Endodermal cell (in vitro differentiated cells): ENCODE measurements around the gene OVCA2. TPM values are rescaled to one million over a fixed set of nuclear protein-coding genes. Genes with fewer than 3 reads are reported as not detected.
A peak's percentile ranks its signal among the peaks of the same experiment; 100 is the strongest.

Experiments
- DNase-seq: peaks from one replicate; pipeline ENCODE4 v3.0.0-alpha.2; 2017
- H3K27ac ChIP-seq: 2 replicates; pipeline ENCODE4 v1.5.1; 2013; ENCODE audit warnings: mild to moderate bottlenecking, low read depth, low read length, moderate library complexity
- H3K27me3 ChIP-seq: 2 replicates; pipeline ENCODE4 v1.6.1; 2013; ENCODE audit warnings: mild to moderate bottlenecking, low read length, moderate library complexity; ENCODE audit not compliant: insufficient read depth, control insufficient read depth, poor library complexity, severe bottlenecking
- H3K36me3 ChIP-seq: 2 replicates; pipeline ENCODE4 v1.7.0; 2013; ENCODE audit warnings: mild to moderate bottlenecking, low read length, moderate library complexity; ENCODE audit not compliant: control insufficient read depth, insufficient read depth
- H3K4me1 ChIP-seq: one replicate; pipeline ENCODE4 v1.7.0; 2013; ENCODE audit warnings: low read length; ENCODE audit not compliant: control insufficient read depth, insufficient read depth
- H3K4me3 ChIP-seq: 2 replicates; pipeline ENCODE4 v1.5.1; 2013; ENCODE audit warnings: mild to moderate bottlenecking, low read length, moderate library complexity
- H3K9ac ChIP-seq: 2 replicates; pipeline ENCODE4 v1.6.1; 2013; ENCODE audit warnings: mild to moderate bottlenecking, low read length, moderate library complexity; ENCODE audit not compliant: poor library complexity, severe bottlenecking; ENCODE audit errors: extremely low read depth
- H3K9me3 ChIP-seq: 2 replicates; pipeline ENCODE4 v1.6.1; 2013; ENCODE audit warnings: mild to moderate bottlenecking, low read length, moderate library complexity; ENCODE audit not compliant: control insufficient read depth
- H3K27ac Mint-ChIP-seq: 2 replicates; pipeline ENCODE4 v1.8.0; 2020; ENCODE audit warnings: mixed read lengths
- H3K27me3 Mint-ChIP-seq: 2 replicates; pipeline ENCODE4 v1.8.0; 2021; ENCODE audit warnings: mild to moderate bottlenecking, mixed read lengths; ENCODE audit not compliant: insufficient read depth
- H3K36me3 Mint-ChIP-seq: 2 replicates; pipeline ENCODE4 v1.8.0; 2020; ENCODE audit warnings: low read depth, mixed read lengths
- H3K4me1 Mint-ChIP-seq: 2 replicates; pipeline ENCODE4 v1.8.0; 2020; ENCODE audit warnings: mixed read lengths
- H3K4me3 Mint-ChIP-seq: 2 replicates; pipeline ENCODE4 v1.8.0; 2020; ENCODE audit warnings: mild to moderate bottlenecking, moderate library complexity, mixed read lengths
- H3K9me3 Mint-ChIP-seq: 2 replicates; pipeline ENCODE4 v1.8.0; 2020; ENCODE audit warnings: mild to moderate bottlenecking, mixed read lengths
- whole genome bisulfite sequencing, 2 experiments: methylation state at CpG; one replicate each; pipeline versions ENCODE4 v1.1.5 to v1.1.7; 2013; ENCODE audit warnings: missing lambda C conversion rate in 2 of 2, mixed read lengths in 1 of 2; ENCODE audit not compliant: insufficient coverage in 1 of 2, insufficient read length in 1 of 2; 5-methylcytosine and 5-hydroxymethylcytosine counted together
- total RNA-seq, 2 donors: library from RNA; stranded (reverse); fragmentation: NEBNext Ultra II Directional in 1 of 2; extraction: Animal tissue kit (Norgen Biotek cat#: 25700) in 1 of 2; gene quantifications; 2 replicates in 1 of 2; 3 replicates in 1 of 2; pipeline ENCODE4 v1.2.1, GENCODE V29; 2021
- TF ChIP-seq, protein P1 (sequence below): fragments of 200-600 bp; sonication (generic); conservative IDR thresholded peaks from 2 replicates; pipeline ENCODE4 v1.5.0; 2021; ENCODE audit warnings: antibody characterized with exemption, mild to moderate bottlenecking

OVCA2 gene
- total RNA-seq, 2 donors from 2014 or later, result 19.8 to 27.5 TPM

DNA sequence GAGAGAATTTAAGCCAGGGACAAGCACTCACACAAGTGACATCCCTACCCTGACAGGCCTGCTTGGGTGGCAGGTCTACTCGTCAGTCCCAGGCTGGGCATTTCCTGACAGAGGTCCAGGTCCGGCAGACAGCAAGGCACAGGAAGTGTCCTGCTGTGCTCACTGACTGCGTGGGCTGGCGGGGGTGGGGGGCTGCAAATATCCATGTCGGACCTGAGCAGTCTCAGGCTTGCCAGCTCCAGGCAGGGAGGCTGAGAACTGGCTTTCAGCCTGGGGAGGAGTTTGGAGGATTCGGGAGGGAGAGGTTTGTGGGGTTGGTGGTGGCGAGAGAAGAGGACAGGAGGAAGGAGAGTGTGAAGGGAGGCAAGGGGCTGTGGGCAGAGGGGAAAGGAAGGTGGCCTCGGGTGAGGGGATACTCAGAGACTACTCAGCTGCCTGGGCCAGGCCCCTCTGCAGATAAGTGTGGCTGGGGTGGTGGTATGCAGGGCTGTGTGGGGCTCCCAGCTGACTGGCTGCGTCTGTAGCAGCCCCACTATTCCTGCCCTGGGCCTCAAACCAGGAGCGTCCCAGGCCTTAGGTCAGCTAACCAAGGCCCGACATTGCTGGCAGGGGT is 20.9 kb downstream of the OVCA2 start:
- TF ChIP-seq, protein P1, sequence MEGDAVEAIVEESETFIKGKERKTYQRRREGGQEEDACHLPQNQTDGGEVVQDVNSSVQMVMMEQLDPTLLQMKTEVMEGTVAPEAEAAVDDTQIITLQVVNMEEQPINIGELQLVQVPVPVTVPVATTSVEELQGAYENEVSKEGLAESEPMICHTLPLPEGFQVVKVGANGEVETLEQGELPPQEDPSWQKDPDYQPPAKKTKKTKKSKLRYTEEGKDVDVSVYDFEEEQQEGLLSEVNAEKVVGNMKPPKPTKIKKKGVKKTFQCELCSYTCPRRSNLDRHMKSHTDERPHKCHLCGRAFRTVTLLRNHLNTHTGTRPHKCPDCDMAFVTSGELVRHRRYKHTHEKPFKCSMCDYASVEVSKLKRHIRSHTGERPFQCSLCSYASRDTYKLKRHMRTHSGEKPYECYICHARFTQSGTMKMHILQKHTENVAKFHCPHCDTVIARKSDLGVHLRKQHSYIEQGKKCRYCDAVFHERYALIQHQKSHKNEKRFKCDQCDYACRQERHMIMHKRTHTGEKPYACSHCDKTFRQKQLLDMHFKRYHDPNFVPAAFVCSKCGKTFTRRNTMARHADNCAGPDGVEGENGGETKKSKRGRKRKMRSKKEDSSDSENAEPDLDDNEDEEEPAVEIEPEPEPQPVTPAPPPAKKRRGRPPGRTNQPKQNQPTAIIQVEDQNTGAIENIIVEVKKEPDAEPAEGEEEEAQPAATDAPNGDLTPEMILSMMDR, result no peak
- Histone ChIP-seq H3K4me1 (peaks cover 10% of the 10 kb centered on the region), H3K9ac (no peak overlapping the region), H3K27ac (no peak overlapping the region), H3K27me3 (peaks cover 38% of the 10 kb centered on the region), H3K9me3 (no peaks in the 10 kb centered on the region), H3K36me3 (peaks cover 72% of the 10 kb centered on the region), H3K4me3 (no peak overlapping the region)
- Mint-ChIP-seq H3K27ac (peak overlapping the region; percentile 58), H3K36me3 (peaks cover 50% of the 10 kb centered on the region), H3K4me1 (peaks cover 29% of the 10 kb centered on the region), H3K9me3 (peaks cover 3% of the 10 kb centered on the region), H3K27me3 (peaks cover 41% of the 10 kb centered on the region), H3K4me3 (no peak overlapping the region)
- WGBS, 2 experiments, result 35 to 56% methylated on average over 10 to 11 of the region's 11 CpGs
- peak; percentile 81 for DNase-seq

DNA sequence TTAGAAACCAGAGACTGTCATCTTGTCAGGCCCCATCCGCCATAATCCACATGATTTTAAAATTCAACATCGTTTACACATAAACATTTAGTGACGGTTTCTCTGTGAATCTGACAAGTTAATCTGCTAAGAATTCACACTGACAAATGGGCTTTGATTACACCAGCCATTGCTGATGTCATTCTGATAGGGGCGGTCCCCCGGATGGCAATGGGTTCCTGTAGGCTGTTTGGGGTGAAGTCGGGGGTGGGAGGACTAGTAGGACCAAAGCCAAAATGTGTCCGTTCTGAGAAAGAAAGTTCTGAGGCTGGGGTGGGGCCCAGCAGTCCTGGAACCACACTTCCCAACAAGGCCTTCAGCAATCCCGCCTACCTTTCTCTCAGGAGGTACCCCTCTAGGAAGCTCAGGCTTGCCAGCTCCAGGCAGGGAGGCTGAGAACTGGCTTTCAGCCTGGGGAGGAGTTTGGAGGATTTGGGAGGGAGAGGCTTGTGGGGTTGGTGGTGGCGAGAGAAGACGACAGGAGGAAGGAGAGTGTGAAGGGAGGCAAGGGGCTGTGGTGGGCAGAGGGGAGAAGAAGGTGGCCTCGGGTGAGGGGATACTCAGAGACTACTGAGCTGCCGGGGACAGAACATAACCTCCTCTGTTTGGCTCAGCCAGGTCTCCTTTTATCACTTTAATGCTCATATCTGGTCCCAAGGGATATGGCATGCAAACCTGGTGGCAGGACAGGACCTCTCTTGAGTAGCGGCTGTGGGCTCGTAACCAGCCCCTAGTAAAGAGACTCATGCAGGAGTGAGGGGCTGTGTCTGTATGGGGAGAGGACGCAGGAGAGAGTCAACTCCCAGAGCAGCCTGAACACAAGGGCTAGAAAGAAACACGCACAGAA is 21.7 kb downstream of the OVCA2 start:
- H3K36me3 ChIP-seq, result peaks cover 80% of the 10 kb centered on the region
- H3K4me1 ChIP-seq, result peaks cover 10% of the 10 kb centered on the region
- H3K4me3 ChIP-seq, result no peak overlapping the region
- TF ChIP-seq, protein P1, result no peak
- Mint-ChIP-seq H3K27ac (no peak overlapping the region), H3K9me3 (no peaks in the 10 kb centered on the region), H3K27me3 (peaks cover 33% of the 10 kb centered on the region), H3K4me1 (peaks cover 29% of the 10 kb centered on the region), H3K4me3 (no peak overlapping the region), H3K36me3 (peaks cover 57% of the 10 kb centered on the region)
- DNase-seq, result no peak
- WGBS, 2 experiments, result 84 to 92% methylated on average over 14 to 16 of the region's 16 CpGs
- no peak overlapping the region for H3K9ac ChIP-seq
- no peak overlapping the region for H3K27ac ChIP-seq
- H3K9me3 ChIP-seq, result no peaks in the 10 kb centered on the region
- peaks cover 30% of the 10 kb centered on the region for H3K27me3 ChIP-seq

DNA sequence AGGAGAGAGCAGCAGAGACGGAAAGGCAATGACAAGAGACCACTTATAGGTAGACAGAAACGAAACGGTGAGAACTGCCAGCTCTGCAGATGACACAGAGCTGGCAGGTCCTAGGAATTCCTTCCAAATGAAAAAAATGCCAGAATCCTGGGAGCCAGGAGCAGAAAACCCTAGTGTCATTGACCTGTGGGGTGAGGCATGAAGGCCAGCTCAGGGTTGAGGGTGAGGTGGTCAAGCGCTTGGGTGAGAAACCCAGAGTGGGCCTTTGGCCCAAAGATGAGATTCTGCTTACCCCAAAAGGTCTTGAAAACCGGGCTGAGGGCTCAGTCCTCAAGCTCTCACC is 22.3 kb downstream of the OVCA2 start:
- peaks cover 60% of the 10 kb centered on the region for H3K36me3 Mint-ChIP-seq
- H3K27me3 ChIP-seq, result peaks cover 24% of the 10 kb centered on the region
- no peak overlapping the region for H3K9ac ChIP-seq
- no peak for DNase-seq
- peaks cover 10% of the 10 kb centered on the region for H3K4me1 ChIP-seq
- WGBS, 2 experiments, result 76 to 80% methylated on average over 5 of the region's 5 CpGs
- H3K4me1 Mint-ChIP-seq, result peaks cover 29% of the 10 kb centered on the region
- H3K27ac Mint-ChIP-seq, result no peak overlapping the region
- H3K4me3 Mint-ChIP-seq, result no peak overlapping the region
- no peaks in the 10 kb centered on the region for H3K9me3 ChIP-seq
- H3K27me3 Mint-ChIP-seq, result peaks cover 28% of the 10 kb centered on the region
- no peak overlapping the region for H3K27ac ChIP-seq
- H3K4me3 ChIP-seq, result no peak overlapping the region
- H3K36me3 ChIP-seq, result peaks cover 86% of the 10 kb centered on the region
- TF ChIP-seq, protein P1, result no peak
- H3K9me3 Mint-ChIP-seq, result no peaks in the 10 kb centered on the region
